ENCODE data around the gene VASH1.
"Not testable (repeated sequence)": the region's sequence is repeated elsewhere in the genome, so short reads cannot be mapped to it uniquely, and the experiment has no call there.

VASH1 gene

GRCh38 chr14:76729953-76730505 lies 31.2 kb upstream of the VASH1 start:
- H3K27ac ChIP-seq: no peak overlapping the region
- no peaks in the 10 kb centered on the region for H3K27me3 ChIP-seq
- no peaks in the 10 kb centered on the region for H3K36me3 ChIP-seq
- H3K4me3 ChIP-seq: no peak overlapping the region
- DNase-seq: no peak
- H3K9me3 ChIP-seq: no peaks in the 10 kb centered on the region
- H3K4me1 ChIP-seq: no peaks in the 10 kb centered on the region
- no peak for TF ChIP-seq CTCF (IDR thresholded peaks at IDR 0.05)
- intact Hi-C loops (cut with DNase I; ENCODE audit: low total_unique reads): no loop called here

GRCh38 chr14:76734501-76734900 lies 26.8 kb upstream of the VASH1 start:
- H3K9me3 ChIP-seq; H3K27me3 ChIP-seq; H3K27ac ChIP-seq; DNase-seq; intact Hi-C loops (cut with DNase I; ENCODE audit: low total_unique reads); H3K4me3 ChIP-seq; H3K36me3 ChIP-seq; H3K4me1 ChIP-seq: not testable (repeated sequence)

GRCh38 chr14:76736514-76736913 lies 24.8 kb upstream of the VASH1 start:
- peaks cover 0 to 17% (median 12%) of the 10 kb centered on the region in 3 donors for H3K9me3 ChIP-seq
- H3K36me3 ChIP-seq: peaks cover 0 to under 1% (median 0%) of the 10 kb centered on the region in 3 donors
- TF ChIP-seq CTCF (IDR thresholded peaks at IDR 0.05): no peak
- intact Hi-C loops (cut with DNase I; ENCODE audit: low total_unique reads): no loop called here
- no peak overlapping the region for H3K4me3 ChIP-seq
- H3K27me3 ChIP-seq: no peaks in the 10 kb centered on the region
- no peak overlapping the region for H3K27ac ChIP-seq
- H3K4me1 ChIP-seq: no peaks in the 10 kb centered on the region
- DNase-seq: no peak

- no peak for DNase-seq
- Histone ChIP-seq H3K27me3 (no peaks in the 10 kb centered on the region), H3K36me3 (peaks cover 0 to 8% (median 0%) of the 10 kb centered on the region in 3 donors), H3K4me1 (no peaks in the 10 kb centered on the region), H3K4me3 (no peak overlapping the region), H3K9me3 (peaks cover 0 to 19% (median 12%) of the 10 kb centered on the region in 3 donors), H3K27ac (no peak overlapping the region)
- TF ChIP-seq CTCF (IDR thresholded peaks at IDR 0.05): no peak
- intact Hi-C loops (cut with DNase I; ENCODE audit: low total_unique reads): no loop called here
Measured at GRCh38 chr14:76741074-76741473, 20.2 kb upstream of the VASH1 start.

GRCh38 chr14:76742185-76742584 lies 19.1 kb upstream of the VASH1 start:
- Histone ChIP-seq H3K4me1 (no peaks in the 10 kb centered on the region), H3K4me3 (no peak overlapping the region), H3K27ac (no peak overlapping the region), H3K36me3 (peaks cover 0 to 8% (median 0%) of the 10 kb centered on the region in 3 donors), H3K9me3 (peaks cover 0 to 19% (median 12%) of the 10 kb centered on the region in 3 donors), H3K27me3 (no peaks in the 10 kb centered on the region)
- intact Hi-C loops (cut with DNase I; ENCODE audit: low total_unique reads): no loop called here
- TF ChIP-seq CTCF (IDR thresholded peaks at IDR 0.05): no peak
- DNase-seq: no peak

- intact Hi-C loops (cut with DNase I; ENCODE audit: low total_unique reads): no loop called here
- Histone ChIP-seq H3K36me3 (peaks cover 0 to 8% (median 0%) of the 10 kb centered on the region in 3 donors), H3K27ac (no peak overlapping the region), H3K4me1 (no peaks in the 10 kb centered on the region), H3K4me3 (no peak overlapping the region), H3K9me3 (peaks cover 0 to 14% (median 12%) of the 10 kb centered on the region in 3 donors), H3K27me3 (no peaks in the 10 kb centered on the region)
- no peak for TF ChIP-seq CTCF (IDR thresholded peaks at IDR 0.05)
- no peak for DNase-seq
Measured at GRCh38 chr14:76742966-76743365, 18.3 kb upstream of the VASH1 start.
